SU-DHL-6 (cell line): Measurements from ENCODE around the gene GNAO1.

Experiments used
- EZH2phosphoT487 ChIP-seq: fragments of 200-600 bp; sonication (generic), shearing (Covaris generic); conservative IDR thresholded peaks from 2 replicates; pipeline ENCODE4 v1.6.1; 2018; ENCODE audit warnings: mild to moderate bottlenecking, antibody characterized with exemption, low read length, moderate library complexity, mixed read lengths
- TF ChIP-seq, protein P1 (sequence below): fragments of 200-600 bp; sonication (generic); IDR thresholded peaks from one replicate; pipeline ENCODE4 v1.5.1; 2017; ENCODE audit warnings: antibody characterized with exemption, mild to moderate bottlenecking, low read length, moderate library complexity; ENCODE audit not compliant: insufficient read depth, poor library complexity, severe bottlenecking

- TF ChIP-seq EZH2phosphoT487, result no peak
- TF ChIP-seq, protein P1, sequence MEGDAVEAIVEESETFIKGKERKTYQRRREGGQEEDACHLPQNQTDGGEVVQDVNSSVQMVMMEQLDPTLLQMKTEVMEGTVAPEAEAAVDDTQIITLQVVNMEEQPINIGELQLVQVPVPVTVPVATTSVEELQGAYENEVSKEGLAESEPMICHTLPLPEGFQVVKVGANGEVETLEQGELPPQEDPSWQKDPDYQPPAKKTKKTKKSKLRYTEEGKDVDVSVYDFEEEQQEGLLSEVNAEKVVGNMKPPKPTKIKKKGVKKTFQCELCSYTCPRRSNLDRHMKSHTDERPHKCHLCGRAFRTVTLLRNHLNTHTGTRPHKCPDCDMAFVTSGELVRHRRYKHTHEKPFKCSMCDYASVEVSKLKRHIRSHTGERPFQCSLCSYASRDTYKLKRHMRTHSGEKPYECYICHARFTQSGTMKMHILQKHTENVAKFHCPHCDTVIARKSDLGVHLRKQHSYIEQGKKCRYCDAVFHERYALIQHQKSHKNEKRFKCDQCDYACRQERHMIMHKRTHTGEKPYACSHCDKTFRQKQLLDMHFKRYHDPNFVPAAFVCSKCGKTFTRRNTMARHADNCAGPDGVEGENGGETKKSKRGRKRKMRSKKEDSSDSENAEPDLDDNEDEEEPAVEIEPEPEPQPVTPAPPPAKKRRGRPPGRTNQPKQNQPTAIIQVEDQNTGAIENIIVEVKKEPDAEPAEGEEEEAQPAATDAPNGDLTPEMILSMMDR, result no peak
Measured at GRCh38 chr16:56273615-56274014, 82.3 kb downstream of the GNAO1 start.
